DMS 273 treated with DMSO at 0.1 percent for 48 hours (cell line): ENCODE results near the gene PPAT.
A peak's percentile ranks its signal among the peaks of the same experiment; 100 is the strongest.

Source experiments
- DNase-seq: peaks from one replicate; lab custom pipeline; 2025; lab: John Stamatoyannopoulos, UW

The PPAT gene

GRCh38 chr4:56433280-56433679 is 2.1 kb downstream of the PPAT start:
- DNase-seq = no peak

- no peak for DNase-seq
Observed at GRCh38 chr4:56430203-56430602, 5.2 kb downstream of the PPAT start.

- DNase-seq = no peak
Observed at GRCh38 chr4:56427179-56427578, 8.2 kb downstream of the PPAT start.

- DNase-seq = no peak
Observed at GRCh38 chr4:56426273-56426672, 9.1 kb downstream of the PPAT start.

GRCh38 chr4:56425518-56425917 is 9.9 kb downstream of the PPAT start:
- DNase-seq = no peak

- DNase-seq = peak; percentile 0
Observed at GRCh38 chr4:56424697-56425514, 10.5 kb downstream of the PPAT start.

GRCh38 chr4:56424176-56424575 is 11.2 kb downstream of the PPAT start:
- no peak for DNase-seq

GRCh38 chr4:56417396-56417795 is 18.0 kb downstream of the PPAT start:
- DNase-seq = no peak

GRCh38 chr4:56416349-56416748 is 19.1 kb downstream of the PPAT start:
- DNase-seq = no peak

- no peak for DNase-seq
Observed at GRCh38 chr4:56414135-56414670, 21.2 kb downstream of the PPAT start.

- DNase-seq = peak; percentile 30
Observed at GRCh38 chr4:56410247-56411062, 25.0 kb downstream of the PPAT start.

- no peak for DNase-seq
Observed at GRCh38 chr4:56409511-56410090, 25.8 kb downstream of the PPAT start.

GRCh38 chr4:56408978-56409377 is 26.4 kb downstream of the PPAT start:
- no peak for DNase-seq

GRCh38 chr4:56406151-56406550 is 29.3 kb downstream of the PPAT start:
- no peak for DNase-seq

- no peak for DNase-seq
Observed at GRCh38 chr4:56405016-56405415, 30.4 kb downstream of the PPAT start.

- no peak for DNase-seq
Observed at GRCh38 chr4:56400560-56400959, 34.9 kb downstream of the PPAT start.

GRCh38 chr4:56391270-56391669 is 44.1 kb downstream of the PPAT start:
- no peak for DNase-seq

GRCh38 chr4:56389558-56389957 is 45.9 kb downstream of the PPAT start:
- no peak for DNase-seq

- DNase-seq = no peak
Observed at GRCh38 chr4:56388306-56388705, 47.1 kb downstream of the PPAT start.

- peak; percentile 81 for DNase-seq
Observed at GRCh38 chr4:56387023-56388001, 48.1 kb downstream of the PPAT start, which contains the start of gene AASDH. TSS of gene AASDH (minus strand) at chr4:56387491. CDS start at chr4:56384299, 3,192 bp downstream.

- no peak for DNase-seq
Observed at GRCh38 chr4:56386091-56386490, 49.3 kb downstream of the PPAT start.
